Stimulated activated CD8-positive, alpha-beta memory T cell treated with anti-CD3 and anti-CD28 coated beads, Interleukin-15, amount 100 ng/mL, for 4 hours (primary cell): ENCODE measurements around the gene PKD2.
"Not testable (repeated sequence)": the region's sequence is repeated elsewhere in the genome, so short reads cannot be mapped to it uniquely, and the experiment has no call there.

Source experiments
- DNase-seq, 2 donors: peaks; one replicate each; pipeline ENCODE4 v3.0.0-alpha.2; 2020; ENCODE audit warnings: low read depth in 2 of 2

Gene PKD2

DNA sequence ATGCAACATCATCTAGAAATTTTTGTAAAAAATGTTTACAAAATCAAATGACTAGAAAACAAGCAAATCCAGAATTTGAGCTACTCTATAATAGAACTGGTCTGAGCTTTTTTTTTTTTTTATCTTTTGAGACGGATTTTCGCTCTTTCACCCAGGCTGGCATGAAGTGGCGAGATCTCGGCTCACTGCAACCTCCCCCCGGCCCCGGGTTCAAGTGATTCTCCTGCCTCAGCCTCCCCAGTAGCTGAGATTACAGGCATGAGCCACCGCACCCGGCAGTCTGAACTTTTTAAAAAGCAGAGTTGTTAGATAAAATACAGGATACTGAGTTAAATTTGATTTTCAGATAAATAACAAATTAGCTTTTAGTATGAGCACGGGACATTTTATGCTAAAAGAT, 20.9 kb upstream of the PKD2 start:
- no peak for DNase-seq

DNA sequence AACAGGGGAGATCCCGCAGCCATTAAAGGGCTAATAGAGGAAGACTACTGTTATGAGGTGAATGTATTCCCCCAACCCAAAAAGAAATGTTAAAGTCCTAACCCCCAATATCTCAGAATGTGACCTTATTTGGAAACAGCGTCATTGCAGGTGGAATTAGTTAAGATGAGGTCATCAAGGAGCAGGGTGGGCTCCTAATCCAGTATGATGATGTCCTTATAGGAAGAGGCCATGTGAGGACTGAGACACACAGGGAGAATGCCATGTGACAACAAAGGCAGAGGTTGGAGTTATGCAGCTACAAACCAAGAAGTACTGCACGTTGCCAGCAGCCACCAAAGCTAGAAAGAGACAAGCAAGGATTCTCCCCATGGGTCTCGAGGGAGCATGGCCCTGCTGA, 17.7 kb upstream of the PKD2 start:
- no peak for DNase-seq

DNA sequence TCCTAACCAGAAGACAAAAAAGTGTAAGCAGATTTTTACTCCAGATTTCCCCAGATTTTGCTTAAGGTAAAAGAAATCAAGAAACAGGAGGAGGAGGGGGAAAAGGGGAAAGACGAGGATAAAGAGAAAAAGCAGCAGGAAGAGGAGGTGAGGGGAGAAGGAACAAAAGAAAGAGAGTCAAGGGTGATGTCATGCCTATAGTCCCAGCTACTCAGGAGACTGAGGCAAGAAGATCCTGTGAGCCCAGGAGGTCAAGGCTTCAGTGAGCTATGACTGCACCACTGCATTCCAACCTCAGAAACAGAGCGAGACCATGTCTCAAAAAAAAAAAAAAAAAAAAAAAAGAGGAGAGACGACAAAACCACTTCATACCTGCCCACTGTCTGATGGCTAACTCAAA, 12.0 kb upstream of the PKD2 start:
- DNase-seq, result no peak

DNA sequence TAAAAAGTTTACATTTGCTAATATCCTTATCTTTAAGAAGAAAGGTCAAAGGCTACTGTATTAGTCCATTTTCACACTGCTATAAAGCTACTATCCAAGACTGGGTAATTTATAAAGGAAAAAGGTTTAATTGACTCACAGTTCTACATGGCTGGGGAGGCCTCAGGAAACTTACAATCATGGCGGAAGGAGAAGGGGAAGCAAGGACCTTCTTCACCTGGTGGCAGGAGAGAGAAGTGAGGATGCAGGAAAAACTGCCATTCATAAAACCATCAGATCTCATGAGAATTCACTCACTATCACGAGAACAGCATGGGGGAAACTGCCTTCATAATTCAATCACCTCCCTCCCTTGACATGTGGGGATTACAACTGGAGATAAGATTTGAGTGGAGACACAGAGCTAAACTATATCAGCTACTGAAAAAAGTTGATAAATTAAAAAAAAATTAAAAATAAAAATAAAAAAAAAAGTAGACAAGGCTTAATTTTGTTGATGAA, 8.2 kb upstream of the PKD2 start:
- DNase-seq, result not testable (repeated sequence)

DNA sequence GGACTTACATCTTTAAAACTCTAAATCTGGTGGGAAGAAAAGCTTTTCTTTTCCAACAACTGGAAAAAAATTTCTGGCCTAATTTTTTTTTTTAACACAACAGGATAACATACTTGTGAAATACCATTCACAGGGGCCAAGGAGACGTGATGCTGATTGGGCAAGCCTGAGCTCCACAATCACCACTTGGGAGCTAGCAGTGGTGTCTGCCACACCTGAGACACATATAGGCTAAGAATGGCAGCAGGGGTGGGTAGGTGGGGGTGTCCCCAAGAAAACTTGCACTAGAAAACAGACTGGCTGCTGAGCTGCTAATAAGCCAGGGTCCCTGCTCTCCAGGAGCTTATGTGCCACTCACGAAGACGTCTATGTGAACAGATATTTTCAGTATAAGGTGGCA, 5.6 kb upstream of the PKD2 start:
- no peak for DNase-seq

DNA sequence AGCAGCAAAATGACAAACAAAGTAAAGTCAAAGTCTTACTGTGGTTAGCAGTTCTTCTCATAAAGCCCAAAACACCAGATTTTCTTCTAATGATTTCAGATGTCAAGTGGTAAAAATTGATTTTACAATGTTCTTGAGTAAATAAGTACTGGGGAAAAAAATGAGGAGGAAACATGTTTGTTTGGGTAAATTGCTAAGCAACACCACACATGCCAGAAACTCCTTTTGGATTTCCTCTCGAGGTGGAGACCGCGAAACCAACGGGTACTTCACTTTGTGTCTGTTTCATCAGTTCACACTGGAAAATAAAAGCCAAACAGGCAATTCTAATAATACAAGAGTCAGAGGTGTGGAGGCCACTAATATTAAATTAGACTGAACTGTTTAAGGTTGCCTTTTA, 4.6 kb upstream of the PKD2 start:
- DNase-seq, result no peak

DNA sequence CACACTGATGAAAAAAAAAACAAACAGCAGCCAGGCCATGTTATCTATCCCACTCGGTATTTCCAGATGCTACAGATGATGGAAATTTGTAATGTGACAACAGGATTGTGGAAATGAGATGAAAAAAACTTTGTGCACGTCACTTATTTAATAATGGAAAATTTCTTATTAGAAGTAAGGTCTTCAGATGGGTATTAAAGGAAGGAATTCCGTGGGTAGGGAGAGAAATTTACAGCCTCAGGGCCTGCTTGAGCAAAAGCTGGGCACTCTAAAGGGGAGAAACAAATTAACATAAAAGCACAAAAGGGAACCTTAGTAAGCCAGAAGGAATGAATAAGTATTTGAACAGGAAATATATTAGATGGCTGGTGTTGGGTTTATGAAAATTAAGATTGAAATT, 4.2 kb upstream of the PKD2 start:
- DNase-seq, result no peak

DNA sequence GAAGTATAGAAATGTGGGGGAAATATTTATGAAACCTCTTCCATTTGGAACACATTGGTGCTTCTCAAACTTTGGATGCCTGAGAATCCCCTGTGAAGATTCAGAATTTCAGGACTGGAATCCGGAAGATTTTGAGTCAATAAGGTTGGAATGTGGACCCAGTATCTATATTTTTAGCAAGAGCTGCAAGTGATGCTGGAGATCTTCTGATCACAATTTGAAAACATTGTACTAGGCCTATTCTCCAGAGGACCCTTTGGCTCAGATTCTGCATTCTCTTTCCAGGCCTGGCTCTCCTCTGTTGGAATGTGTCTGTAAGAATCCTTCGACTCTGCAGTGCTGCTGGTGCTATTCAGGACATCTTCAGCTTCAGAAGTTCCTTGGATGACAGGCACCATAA, 2.4 kb upstream of the PKD2 start:
- no peak for DNase-seq

DNA sequence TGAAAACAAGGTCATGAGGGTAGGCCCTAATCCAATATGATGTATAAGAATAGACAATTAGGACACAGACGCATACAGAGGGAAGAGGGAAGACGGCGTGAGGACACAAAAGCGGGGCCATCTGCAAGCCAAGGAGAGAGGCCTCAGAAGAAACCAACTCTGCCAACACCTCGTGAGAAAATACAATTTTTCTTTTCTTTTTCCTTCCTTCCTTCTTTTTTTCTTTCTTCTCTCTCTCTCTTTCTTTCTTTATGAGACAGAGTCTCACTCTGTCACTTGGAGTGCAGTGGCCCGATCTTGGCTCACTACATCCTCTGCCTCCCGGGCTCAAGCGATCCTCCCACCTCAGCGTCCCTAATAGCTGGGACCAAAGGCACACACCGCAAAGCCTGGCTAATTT, 1.5 kb upstream of the PKD2 start:
- no peak for DNase-seq

DNA sequence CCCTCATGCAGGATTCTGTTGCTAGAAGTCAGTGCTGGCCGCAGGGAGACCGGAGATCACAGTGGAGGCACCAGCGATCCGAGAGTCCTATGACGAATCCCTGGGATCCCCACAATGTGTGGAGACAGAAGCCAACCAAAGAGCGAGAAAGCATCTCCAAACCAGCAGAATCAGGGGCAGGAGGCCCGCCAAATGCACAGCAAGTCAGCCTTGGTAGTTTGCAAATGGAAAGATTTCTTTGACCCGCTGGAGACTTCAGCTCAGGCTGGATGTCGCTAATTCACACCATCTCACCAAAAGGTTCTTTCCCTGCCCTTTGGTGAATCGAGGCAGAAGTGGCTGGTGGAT, 505 bp upstream of the PKD2 start:
- no peak for DNase-seq

DNA sequence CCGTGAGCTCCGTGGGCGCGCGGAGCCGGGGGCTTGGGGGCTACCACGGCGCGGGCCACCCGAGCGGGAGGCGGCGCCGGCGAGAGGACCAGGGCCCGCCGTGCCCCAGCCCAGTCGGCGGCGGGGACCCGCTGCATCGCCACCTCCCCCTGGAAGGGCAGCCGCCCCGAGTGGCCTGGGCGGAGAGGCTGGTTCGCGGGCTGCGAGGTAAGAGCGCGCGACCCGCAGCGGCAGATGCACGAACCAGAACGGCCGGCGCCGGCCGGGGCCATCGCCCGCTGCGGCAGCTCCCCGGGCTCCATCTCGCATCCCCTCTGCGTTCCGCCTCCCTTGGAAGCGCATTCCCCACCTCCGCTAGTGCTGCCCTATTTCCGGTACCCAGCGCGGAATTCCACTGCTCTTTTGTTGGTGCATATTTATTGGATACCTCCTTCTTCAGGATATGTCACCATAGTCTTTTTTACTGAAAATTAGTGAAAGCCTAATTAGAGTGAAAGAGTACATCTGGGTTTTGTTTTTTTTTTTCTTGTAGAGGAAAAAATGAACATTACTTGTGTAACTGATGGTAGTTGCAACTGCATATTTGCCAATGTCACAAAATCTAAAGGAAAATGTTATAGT, 797 bp downstream of the PKD2 start:
- DNase-seq, result no peak

DNA sequence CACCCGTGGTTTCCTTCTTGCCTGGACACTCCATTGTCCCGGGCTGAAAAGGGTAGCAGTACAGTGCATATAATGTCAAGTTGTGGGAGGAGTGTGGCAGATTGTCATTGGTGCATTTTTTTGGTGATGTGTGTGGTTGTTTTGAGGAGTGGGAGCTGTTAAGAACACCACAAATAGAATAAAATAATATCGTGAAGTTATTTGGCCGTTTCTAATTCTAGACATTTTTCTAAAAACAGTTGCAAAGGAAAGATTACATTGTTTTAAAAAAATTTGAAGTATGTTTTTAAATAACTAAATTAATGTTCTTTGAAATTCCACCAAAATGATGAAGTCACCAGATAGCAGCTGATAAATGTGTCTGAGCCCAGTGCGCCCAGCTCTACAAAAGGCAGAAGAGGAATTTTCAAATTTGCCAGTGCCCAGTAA, 1.3 kb downstream of the PKD2 start:
- DNase-seq, result no peak

DNA sequence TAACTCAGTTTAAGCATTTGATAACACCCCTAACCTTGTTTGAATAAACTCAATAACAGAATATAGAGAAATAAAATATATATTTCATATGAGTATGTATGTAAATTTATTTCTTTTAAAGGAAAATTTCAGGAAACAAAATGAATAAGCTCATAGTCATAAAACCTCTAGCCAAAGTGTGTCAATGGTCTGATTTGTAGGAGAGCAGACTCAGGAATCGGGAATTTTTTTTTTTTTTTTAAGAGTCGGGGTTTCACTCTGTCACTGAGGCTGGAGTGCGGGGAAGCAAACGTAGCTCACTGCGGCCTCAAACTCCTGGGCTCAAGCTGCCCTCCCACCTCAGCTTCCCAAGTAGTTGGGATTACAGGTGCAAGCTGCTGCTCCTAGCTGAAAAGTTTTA, 2.4 kb downstream of the PKD2 start:
- no peak for DNase-seq

DNA sequence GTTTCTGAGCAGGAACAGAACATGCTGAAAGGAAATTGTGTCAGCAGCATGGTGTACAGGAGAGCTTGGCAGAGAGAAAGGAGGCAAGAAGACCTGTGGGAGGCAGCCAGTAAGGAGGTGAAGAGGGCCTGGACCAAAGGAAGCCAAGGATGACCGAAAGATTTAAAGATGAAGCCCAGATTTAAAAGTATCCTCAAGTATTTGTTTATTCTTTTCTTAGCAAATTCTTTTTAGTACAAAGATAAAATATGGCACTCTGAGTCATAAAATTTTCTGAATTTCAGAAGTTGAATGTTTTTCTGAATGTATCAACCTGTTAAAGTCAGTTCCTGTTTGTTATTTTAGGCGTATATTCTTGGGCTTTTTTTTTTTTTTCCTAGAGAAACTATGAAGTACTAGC, 3.5 kb downstream of the PKD2 start:
- DNase-seq, result no peak

DNA sequence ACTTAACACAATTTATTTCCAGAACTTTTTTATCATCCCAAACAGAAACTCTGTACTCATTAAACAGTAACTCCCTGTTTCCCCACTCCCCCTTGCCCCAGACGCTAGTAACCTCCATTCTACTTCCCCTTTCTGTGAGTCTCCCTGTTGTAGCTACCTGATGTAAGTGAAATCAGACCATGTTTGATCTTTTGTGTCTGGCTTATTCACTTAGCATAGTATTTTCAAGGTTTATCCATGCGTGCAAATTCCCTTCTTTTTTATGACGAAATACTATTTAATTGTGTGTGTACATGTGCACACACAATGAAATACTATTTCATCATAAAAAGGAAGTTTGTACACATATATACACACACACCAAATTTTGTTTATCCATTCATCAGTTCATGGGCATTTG, 5.2 kb downstream of the PKD2 start:
- DNase-seq, result no peak

DNA sequence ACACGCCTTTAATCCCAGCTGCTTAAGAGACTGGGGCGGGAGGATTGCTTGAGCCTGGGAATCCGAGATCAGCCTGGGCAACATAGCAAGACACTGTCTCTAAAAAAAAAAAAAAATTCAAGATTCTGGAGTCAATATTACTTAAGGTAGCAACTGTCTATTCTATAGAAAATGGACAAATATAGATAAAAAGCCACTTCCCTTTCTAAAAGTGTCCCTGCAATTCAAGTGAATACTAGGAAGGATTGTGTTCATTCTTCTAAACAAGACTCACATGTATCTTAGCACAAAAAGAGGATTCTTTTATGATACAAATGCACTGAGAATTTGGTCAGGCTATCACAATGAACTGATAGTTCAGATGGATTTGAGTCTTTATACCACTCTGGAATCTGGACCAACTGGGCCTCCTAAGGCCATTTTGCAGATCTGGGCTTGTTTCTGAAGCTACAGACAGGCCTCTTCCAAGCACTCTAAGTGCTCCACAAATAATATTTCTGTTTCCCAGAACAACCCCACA, 7.0 kb downstream of the PKD2 start:
- DNase-seq, result no peak

DNA sequence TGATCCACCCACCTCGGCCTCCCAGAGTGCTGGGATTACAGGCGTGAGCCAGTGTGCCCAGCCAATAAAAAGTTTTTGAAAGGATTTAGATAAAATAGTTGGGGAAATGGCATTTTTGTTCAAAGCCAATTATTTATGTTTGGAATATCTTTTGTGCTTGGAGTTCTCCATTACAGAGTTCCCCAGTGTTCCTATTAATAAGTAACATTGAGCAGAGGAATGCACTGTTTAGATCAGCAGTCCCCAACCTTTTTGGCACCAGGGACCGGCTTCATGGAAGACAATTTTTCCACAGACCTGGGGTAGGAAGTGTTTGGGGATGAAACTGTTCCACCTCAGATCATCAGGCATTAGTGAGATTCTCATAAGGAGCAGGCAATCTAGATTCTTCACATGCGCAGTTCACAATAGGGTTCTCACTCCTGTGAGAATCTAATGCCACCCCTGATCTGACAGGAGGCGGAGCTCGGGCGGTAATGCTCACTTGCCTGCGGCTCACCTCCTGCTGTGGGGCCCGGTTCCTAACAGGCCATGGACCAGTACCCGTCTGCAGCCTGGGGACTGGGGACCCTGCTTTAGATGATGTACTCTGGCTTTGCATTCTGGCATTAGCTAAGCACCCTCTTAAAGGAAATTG, 8.3 kb downstream of the PKD2 start:
- DNase-seq, result no peak

DNA sequence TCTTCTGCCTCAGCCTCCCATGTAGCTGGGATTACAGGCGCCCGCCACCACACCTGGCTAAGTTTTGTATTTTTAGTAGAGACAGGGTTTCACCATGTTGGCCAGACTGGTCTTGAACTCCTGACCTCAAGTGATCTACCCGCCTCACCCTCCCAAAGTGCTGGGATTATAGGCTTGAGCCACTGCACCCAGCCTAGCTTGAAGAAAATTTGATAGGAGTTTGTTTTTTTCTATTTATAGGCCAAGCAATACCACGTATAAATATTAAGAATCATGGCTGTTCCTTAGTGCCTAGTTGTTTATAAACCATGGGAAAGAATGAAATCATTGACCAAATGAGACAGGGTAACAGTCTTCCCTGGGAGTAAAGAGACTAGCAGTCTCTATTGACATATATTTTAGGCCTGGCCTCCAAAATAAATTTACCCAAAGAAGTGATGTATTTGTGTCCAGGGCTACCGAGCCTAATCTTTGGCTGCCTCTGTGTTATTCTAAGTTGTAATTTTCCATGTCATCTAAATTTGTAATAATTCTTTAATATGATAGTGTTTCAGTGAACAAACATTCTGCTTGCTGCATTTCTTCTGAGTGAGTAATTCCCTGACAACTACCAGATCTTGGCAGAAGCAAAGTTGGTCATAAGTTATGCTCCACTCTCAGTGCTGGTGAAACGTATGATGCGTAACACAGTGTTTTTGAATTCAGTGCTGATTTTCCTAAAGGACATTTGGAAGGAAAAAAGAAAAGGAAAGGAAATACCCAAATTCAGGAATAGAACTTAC, 10.3 kb downstream of the PKD2 start:
- no peak for DNase-seq

DNA sequence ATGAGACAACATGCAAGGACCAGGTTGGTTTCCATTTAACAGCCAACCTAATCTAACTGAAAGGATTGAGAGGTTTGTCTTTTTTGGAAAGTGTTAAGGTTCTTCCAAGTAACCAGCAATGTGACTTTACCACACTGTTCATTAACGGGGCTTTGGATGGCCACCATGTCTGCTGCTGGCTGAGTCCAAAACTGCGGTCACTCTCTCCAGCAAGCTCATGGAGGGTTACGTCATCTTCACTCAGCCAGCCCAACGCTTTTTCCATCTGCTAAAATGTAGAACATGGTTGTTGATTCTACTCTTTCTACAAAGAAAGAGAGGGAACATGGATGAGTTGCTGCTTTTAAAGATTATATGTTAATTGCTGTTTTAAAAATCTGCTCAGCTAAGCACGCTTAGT, 11.0 kb downstream of the PKD2 start:
- DNase-seq, result no peak

DNA sequence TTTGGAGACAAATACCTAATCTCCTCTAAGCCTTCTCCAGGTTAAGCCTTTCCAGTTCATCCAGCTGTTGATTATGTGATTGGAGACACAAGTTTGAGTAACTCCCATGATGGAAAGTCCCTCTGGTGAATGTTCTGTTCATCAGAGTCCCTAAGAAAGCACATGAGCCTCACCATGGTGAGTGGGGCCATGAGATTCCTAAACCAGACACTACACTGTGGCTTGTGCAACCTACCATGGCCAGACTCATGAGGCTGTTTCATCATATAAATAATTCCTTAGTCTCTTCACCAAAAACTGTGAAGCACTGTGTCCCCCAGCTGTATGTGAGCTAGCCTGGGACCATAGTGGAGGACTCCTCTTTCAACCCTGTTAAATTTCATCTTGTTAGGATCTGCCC, 14.4 kb downstream of the PKD2 start:
- DNase-seq, result no peak

DNA sequence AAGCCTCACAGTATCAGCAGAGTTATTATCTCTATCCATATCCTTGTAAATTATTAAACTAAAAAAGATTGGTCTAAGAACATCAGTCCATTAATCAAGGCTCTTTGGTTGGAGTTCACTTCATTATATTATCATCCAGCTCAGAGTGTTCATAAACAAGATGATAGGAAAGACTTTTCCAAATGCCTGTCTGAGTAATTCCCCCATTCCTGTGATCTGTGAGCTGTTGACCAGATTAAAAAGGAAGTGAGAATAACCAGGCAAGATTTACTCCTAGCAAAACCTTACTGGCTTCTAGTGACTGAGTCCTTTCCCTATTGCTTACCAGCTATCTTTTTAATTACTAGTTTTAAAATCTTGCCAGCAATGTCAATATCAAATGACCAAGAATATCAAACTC, 14.9 kb downstream of the PKD2 start:
- no peak for DNase-seq

DNA sequence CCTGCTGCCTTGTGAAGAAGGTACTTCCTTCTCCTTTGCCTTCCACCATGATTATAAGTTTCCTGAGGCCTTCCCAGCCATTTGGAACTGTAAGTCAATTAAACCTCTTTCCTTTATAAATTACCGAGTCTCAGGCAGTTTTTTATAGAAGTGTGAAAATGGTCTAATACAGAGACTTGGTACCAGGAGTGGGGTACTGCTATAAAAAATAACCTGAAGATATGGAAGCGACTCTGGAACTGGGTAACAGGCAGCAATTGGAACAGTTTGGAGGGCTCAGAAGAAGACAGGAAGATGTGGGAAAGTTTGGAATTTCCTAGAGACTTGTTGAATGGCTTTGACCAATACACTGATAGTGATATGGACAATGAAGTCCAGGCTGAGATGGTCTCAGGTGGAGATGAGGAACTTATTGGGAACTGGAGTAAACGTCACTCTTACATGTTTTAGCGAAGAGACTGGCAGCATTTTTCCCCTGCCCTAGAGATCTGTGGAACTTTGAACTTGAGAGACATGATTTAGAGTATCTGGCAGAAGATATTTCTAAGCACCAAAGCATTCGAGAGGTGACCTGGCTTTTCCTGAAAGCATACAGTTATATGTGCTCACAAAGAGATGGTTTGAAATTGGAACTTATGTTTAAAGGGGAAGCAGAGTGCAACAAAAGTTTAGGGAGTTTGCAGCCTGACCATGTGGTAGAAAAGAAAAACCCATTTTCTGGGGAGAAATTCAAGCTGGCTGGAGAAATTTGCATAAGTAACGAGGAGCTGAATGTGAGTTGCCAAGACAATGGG, 18.6 kb downstream of the PKD2 start:
- DNase-seq, result not testable (repeated sequence)
